Kidney (tissue), 14 donors: ENCODE data around the gene SRRM2. TPM values are rescaled to one million over a fixed set of nuclear protein-coding genes. Genes with fewer than 3 reads are reported as not detected.

Experiments
- DNase-seq, 5 donors: peaks; one replicate each; pipeline ENCODE4 v3.0.0-alpha.2; 2013 to 2020
- FAIRE-seq: peaks from 2 replicates; lab custom pipeline; 2012; peaks lifted over from hg19 to GRCh38; lab: Jason Lieb, UNC
- H3K27ac ChIP-seq, 2 donors: one replicate each; pipeline ENCODE4 v1.7.0; 2013; ENCODE audit warnings: low read depth in 2 of 2, low read length in 2 of 2, inconsistent platforms in 1 of 2
- H3K27me3 ChIP-seq: one replicate; pipeline ENCODE4 v1.7.1; 2013; ENCODE audit warnings: low read length, inconsistent platforms; ENCODE audit not compliant: control insufficient read depth, insufficient read depth
- H3K36me3 ChIP-seq, 3 donors: one replicate each; pipeline versions ENCODE4 v1.7.0 to v1.7.1; 2013; ENCODE audit warnings: low read length in 3 of 3, control low read depth in 1 of 3, inconsistent platforms in 1 of 3; ENCODE audit not compliant: insufficient read depth in 3 of 3, control insufficient read depth in 2 of 3
- H3K4me1 ChIP-seq, 3 donors: one replicate each; pipeline versions ENCODE4 v1.7.0 to v1.7.1; 2013; ENCODE audit warnings: low read length in 3 of 3, inconsistent platforms in 1 of 3, low read depth in 1 of 3; ENCODE audit not compliant: control insufficient read depth in 2 of 3, insufficient read depth in 2 of 3
- H3K4me3 ChIP-seq, 3 donors: one replicate each; pipeline versions ENCODE4 v1.7.0 to v1.8.1; 2013; ENCODE audit warnings: low read length in 3 of 3, control low read depth in 1 of 3, inconsistent platforms in 1 of 3
- H3K9ac ChIP-seq, 3 donors: one replicate each; pipeline versions ENCODE4 v1.7.0 to v1.7.1; 2013; ENCODE audit warnings: low read length in 3 of 3, control low read depth in 1 of 3, inconsistent platforms in 1 of 3
- H3K9me3 ChIP-seq, 3 donors: one replicate each; pipeline versions ENCODE4 v1.7.0 to v1.7.1; 2013; ENCODE audit warnings: low read length in 3 of 3, control low read depth in 1 of 3, inconsistent platforms in 1 of 3; ENCODE audit not compliant: control insufficient read depth in 2 of 3, insufficient read depth in 1 of 3
- intact Hi-C: fragments of 100-400 bp; cut with DNase I; formaldehyde crosslinking; loops from one replicate; pipeline ENCODE4 v1.11.1; 2022
- polyA plus RNA-seq: library from polyadenylated mRNA; stranded (reverse); fragments of 350-450 nt; fragmentation: Illumina TruSeq; extraction: RNeasy Lipid Tissue Mini Kit (QIAGEN cat#74804); gene quantifications from one replicate; pipeline ENCODE4 v1.2.3, GENCODE V29; 2014; ENCODE audit warnings: low read depth, low replicate concordance; ENCODE audit not compliant: insufficient read depth
- total RNA-seq: library from RNA; stranded (reverse); fragmentation: NEBNext Ultra II Directional; extraction: Animal tissue kit (Norgen Biotek cat#: 25700); gene quantifications from one replicate; pipeline ENCODE4 v1.2.1, GENCODE V29; 2021
- TF ChIP-seq, protein P1 (sequence below): IDR thresholded peaks from 3 replicates; pipeline ENCODE4 v1.5.1; 2012; ENCODE audit warnings: mild to moderate bottlenecking, moderate library complexity, borderline replicate concordance; ENCODE audit not compliant: insufficient read depth; ENCODE audit errors: extremely low read depth
- donor health status: control.
- donor health status: control.
- donor health status: control.
- donor health status: control.
- donor health status: control.
- donor health status: DM: yes; HTN: yes; CAD: no.
- donor health status: Normal renal cell carcinoma (clear cell type).

SRRM2 gene
- total and polyA plus RNA-seq, 2 donors from 2014 or later = 386 to 621 TPM

DNA sequence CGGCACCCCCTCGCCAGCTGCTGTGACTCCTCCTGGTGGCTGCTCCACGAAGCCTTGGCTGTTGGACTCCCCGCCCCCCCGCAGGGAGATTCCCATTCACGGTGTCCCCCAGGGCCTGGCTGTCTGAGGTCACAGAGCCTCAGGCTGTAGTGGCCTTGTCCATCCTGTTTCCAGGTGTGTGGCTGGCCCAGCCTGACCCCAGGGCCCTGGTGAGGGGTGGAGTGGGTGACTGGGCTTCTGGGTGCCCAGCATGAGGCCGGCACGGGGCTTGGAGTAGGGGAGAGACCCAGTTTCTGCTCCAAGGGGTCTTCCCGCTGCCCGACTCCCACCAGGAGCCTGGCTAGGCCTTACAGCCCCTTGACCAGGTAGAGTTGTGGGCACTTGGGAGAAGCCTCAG is 42.9 kb upstream of the SRRM2 start:
- no peak overlapping the region for H3K27ac ChIP-seq
- DNase-seq (no peak), FAIRE-seq (no peak)
- no peaks in the 10 kb centered on the region for H3K9me3 ChIP-seq
- H3K9ac ChIP-seq = no peak overlapping the region
- no peaks in the 10 kb centered on the region for H3K4me1 ChIP-seq
- no peak overlapping the region for H3K4me3 ChIP-seq
- no peaks in the 10 kb centered on the region for H3K27me3 ChIP-seq
- peaks cover 0 to 9% (median 4%) of the 10 kb centered on the region in 3 donors for H3K36me3 ChIP-seq
- TF ChIP-seq, protein P1, sequence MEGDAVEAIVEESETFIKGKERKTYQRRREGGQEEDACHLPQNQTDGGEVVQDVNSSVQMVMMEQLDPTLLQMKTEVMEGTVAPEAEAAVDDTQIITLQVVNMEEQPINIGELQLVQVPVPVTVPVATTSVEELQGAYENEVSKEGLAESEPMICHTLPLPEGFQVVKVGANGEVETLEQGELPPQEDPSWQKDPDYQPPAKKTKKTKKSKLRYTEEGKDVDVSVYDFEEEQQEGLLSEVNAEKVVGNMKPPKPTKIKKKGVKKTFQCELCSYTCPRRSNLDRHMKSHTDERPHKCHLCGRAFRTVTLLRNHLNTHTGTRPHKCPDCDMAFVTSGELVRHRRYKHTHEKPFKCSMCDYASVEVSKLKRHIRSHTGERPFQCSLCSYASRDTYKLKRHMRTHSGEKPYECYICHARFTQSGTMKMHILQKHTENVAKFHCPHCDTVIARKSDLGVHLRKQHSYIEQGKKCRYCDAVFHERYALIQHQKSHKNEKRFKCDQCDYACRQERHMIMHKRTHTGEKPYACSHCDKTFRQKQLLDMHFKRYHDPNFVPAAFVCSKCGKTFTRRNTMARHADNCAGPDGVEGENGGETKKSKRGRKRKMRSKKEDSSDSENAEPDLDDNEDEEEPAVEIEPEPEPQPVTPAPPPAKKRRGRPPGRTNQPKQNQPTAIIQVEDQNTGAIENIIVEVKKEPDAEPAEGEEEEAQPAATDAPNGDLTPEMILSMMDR = no peak
- intact Hi-C loops = no loop called here

DNA sequence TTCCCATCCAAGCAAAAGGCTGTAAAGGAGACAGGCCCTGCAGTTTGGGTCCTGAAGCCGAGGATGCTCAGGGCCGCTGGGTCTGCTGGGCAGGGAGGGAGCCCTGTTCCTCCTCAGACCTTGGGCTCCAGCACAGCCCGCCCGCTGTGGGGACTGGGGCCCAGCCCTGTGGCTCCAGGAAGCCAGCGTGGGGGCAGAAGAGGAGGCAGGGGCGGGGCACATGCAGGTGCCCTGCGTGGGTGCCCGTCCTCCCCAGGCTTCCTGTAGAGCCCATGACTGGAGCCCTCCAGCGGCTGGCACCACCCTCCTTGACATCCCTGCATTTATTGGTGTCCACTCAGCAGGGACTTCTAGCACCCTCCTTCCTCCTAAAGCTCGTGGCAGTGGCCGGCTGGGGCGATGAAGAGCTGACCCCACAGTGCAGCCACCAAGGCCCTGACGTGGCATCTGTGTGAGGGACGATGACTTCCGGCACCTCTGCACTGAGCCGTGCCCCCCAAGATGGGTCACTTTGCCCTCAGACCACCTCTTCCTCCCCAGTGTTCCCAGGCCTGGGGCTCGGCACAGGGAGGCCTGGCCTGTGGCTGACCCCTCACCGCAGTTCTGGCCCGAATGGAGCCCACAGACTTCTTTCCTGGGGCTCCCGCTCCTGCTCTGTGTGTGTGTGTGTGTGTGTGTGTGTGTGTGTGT is 42.3 kb upstream of the SRRM2 start:
- H3K9ac ChIP-seq = no peak overlapping the region
- H3K4me3 ChIP-seq = no peak overlapping the region
- no peaks in the 10 kb centered on the region for H3K9me3 ChIP-seq
- peaks cover 0 to 9% (median 4%) of the 10 kb centered on the region in 3 donors for H3K36me3 ChIP-seq
- no peak overlapping the region for H3K27ac ChIP-seq
- no peaks in the 10 kb centered on the region for H3K27me3 ChIP-seq
- FAIRE-seq (no peak), DNase-seq (peak in 1 of 5 donors; percentile 74)
- no peaks in the 10 kb centered on the region for H3K4me1 ChIP-seq
- TF ChIP-seq, protein P1 = no peak
- intact Hi-C loops = no loop called here

DNA sequence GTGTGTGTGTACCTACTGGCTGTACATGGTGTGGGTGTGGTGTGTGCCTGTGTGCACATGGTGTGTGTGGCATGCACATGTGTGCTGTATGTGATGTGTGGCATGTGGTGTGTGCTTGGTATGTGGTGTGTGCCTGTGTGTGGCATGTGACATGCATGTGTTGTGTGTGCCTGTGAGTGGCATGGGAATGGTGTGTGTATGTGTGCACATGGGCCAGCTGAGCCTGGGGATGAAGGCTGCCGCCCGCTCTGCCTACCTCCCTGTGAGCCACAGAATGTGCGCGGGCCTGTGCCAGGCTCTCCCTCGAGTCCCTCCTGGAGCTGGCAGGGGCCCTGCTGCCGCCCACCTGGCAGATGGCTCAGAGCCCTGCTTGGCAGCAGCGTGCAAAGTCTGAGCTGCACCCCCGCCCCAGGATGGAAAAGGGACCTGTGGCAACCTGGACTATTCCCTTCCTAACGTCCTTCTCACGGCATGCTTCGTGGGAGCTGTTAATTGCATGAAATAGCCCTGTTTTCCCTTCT is 41.7 kb upstream of the SRRM2 start:
- DNase-seq (peak in 1 of 5 donors; percentile 70), FAIRE-seq (no peak)
- Histone ChIP-seq H3K27ac (no peak overlapping the region), H3K9ac (no peak overlapping the region), H3K9me3 (no peaks in the 10 kb centered on the region), H3K36me3 (peaks cover 0 to 9% (median 4%) of the 10 kb centered on the region in 3 donors), H3K4me1 (no peaks in the 10 kb centered on the region), H3K4me3 (no peak overlapping the region), H3K27me3 (no peaks in the 10 kb centered on the region)
- TF ChIP-seq, protein P1 = no peak
- intact Hi-C loops = no loop called here
